ENCODE measurements around the gene SZT2.
"Not testable (repeated sequence)": the region's sequence is repeated elsewhere in the genome, so short reads cannot be mapped to it uniquely, and the experiment has no call there.

The SZT2 gene

DNA sequence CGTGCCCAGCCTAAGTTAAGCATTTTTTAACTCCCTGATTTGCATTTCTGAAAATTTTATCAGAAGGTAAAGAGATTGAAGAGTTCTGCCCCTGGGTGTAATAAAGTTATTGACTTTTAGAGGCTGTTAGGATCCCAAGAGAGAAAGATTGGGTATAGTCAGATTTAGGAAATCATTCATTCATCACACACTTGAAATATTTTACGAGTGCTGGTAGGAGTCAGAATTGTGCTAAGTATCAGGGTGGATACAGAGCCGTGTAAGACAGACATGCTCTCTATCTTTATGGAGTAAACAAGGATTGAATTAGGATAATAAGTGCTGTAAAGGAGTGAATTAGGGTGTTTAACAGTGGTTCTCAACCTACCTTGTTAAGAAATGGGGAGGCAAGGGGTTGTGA, 3.0 kb downstream of the SZT2 start:
- no peak for DNase-seq

DNA sequence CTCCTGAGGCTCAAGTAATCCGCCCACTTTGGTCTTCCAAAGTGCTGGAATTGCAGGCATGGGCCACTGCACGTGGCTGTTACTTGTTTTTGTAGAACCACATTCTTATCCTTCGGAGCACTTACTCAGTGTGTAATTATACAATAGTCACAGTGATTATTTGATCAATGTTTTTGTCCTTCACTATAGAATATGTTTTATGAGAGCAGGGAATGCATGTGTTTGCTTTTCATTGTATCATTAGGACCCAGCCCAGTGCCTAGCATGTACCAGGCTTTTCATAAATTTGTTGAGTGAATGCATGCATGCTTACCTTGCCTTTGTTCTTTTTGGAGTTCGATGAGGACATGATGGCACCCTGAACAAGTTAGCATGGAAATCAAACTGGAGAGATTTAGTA, 5.8 kb downstream of the SZT2 start:
- no peak for DNase-seq

DNA sequence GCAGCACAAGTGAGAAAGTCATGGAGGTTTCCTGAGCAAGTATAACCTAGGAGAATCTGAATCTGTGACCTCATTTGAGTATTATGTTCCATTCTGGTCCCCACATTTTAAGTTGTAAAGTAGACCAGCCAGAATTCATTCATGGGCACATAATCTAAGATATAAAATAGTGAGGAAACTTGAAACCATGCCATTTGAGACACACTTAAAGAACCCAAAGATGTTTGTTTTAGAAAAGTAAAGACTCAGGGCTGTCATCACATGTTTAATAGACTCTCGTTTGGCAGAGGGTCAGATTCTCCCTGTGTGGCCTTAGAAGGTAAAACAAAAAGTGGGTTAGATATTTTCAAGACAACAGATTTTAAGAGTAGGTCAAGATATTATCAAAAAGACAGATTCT, 6.4 kb downstream of the SZT2 start:
- DNase-seq = no peak

DNA sequence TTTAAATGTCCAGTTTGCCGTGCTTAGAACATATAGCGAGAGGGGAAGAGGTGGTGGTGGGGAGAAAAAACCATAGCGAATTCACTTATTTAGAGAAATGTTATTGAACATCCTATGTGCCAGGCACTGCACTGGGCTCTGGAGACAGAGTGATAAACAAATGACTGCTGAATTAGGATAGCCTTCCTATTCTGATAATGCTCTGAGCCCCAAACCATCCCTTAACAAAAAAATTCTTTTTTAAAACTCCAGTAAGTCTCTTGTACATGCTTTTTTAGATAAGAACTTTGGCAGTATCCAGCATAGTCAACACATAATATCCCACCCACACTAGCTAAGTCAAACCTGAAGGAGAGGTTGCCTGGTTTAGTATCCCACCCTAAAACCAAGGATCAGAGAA, 8.5 kb downstream of the SZT2 start:
- DNase-seq = no peak

DNA sequence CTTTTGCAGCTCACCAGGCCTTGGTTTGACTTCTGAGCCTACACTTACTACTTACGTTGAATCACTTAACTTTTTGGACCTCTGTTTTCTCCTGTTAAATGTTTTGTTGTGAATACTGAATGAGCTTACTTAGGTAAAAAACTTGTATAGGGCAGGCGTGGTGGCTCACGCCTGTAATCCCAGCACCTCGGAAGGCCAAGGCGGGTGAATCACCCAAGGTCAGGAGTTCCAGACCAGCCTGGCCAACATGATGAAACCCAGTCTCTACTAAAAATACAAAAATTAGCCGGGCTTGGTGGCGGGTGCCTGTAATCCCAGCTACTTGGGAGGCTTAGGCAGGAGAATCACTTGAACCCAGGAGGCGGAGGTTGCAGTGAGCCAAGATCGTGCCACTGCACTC, 10.7 kb downstream of the SZT2 start:
- DNase-seq = not testable (repeated sequence)

DNA sequence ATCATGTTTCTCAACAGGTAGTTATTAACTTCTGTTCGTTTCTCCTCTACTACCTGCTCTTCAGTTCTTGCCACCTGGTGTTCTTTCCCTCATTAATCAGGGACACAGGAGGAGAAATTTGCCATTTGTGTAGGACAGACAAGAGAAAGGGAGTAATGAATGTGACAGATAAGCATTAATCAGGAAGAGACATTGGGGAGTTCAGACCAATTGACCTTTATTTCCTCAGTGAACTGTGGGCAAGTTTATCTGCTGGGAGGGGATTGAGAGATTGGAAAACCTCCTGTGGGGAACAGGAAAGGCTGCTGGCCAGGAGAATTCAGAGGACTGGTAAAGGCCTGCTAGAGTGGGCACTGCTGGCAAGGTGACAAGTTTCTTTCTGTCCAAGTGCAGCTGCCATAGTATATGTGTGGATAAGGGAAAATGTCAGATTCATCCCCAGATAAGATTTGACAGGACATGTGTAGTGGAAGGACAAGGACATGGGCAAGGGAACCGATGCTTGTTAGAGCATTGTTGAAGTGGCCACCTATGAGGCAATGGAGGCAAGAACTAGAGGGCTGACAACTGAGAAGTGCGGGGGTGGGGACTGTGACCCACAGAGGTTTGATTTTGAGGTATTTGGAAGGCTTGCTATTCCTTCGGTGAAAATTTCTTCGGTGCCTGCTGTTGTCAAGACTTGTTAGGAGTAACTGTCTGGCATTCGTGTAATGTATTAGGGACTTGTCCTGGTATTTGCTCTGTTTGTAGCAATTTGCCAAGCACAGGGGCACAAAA, 12.6 kb downstream of the SZT2 start:
- DNase-seq = no peak

DNA sequence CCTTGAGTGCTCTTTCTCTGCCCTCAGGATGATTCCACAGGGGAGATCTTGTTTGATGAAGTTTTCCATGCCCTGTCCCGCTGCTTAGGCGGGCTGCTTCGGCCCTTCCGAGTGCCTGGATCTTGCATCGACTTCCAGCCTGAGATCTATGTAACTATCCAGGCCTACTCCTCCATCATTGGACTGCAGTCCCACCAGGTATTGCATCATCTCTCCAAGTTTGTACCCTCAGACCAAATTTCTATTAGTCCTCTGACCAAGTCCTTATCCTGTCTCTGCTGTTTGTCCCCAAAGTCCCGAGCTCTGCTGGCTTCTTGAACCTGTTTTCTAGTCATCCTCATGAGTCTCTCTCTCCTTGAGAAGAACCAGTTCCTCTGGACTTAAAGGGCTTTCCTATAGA, 14.7 kb downstream of the SZT2 start:
- DNase-seq = no peak

DNA sequence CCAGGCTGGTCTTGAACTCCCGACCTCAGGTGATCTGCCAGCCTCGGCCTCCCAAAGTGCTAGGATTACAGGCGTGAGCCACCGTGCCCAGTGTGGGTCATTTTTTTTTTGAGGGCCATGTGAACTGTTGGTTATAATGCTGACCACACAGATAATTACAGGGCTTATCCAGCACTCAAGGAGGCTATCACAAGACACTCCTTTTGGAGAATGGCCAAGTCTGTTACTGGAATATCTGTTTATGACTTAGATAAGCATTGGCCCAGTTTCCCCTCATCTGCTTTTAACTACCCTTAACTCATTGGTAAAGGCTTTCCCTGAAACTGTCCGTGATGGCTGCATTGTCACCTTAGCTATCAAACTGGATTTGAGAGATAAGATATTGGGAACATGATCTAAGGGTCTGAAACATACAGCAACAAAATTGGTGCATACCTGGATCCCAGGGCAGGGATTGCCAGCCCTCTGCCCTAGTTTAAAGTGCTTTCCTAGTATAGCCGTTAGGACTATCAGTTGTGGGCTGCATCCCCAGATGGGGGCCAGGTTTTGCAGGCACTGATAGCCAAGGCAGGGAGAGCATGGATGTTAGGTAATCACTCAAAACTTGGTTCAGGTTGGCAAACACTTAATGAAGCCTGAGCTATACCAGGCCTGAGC, 15.6 kb downstream of the SZT2 start:
- DNase-seq = no peak

DNA sequence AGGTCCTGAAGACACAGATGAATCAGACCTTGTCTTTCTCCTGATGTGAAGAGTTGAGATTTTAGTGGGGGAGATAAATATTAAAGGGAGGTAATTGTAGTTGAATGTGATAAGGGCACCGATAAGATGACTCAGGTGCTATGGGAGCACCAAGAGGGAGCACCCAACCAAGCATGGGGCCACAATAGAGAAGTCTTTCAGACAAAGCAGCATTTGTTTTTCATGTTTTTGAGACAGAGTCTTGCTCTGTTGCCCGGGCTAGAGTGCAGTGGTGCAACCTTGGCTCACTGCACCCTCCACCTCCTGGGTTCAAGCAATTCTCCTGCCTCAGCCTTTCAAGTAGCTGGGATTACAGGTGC, 16.2 kb downstream of the SZT2 start:
- DNase-seq = no peak

DNA sequence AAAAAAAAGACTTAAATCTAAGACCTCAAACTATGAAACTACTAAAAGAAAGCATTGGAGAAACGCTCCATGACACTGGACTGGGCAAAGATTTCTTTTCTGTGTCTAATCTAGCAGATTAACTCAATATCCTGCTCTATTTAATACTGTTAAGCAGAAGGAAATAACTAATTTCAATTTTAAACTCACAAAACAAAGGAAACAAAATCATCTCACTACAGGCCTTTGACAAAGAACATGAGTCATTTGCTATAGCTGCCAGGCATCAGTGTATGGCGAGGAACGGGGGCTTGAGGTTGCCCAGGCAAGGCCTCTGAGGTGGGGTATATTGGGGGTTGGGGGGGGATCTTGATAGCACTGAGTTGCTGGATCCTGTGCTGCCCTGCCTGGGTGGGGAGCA, 20.9 kb downstream of the SZT2 start:
- DNase-seq = no peak

DNA sequence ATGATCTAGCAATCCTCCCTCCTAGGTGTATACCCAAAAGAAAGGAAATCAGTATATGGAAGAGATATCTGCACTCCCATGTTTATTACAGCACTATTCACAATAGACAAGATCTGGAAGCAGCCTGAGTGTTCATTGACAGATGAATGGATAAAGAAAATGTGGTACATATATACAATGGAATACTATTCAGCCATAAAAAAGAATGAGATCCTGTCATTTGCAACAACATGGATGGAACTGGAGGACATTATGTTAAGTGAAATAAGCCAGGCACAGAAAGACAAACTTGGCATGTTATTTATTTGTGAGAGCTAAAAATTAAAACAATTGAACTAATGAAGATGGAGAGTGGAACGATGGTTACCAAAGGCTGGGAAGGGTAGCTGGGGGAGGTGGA, 23.7 kb downstream of the SZT2 start:
- not testable (repeated sequence) for DNase-seq

DNA sequence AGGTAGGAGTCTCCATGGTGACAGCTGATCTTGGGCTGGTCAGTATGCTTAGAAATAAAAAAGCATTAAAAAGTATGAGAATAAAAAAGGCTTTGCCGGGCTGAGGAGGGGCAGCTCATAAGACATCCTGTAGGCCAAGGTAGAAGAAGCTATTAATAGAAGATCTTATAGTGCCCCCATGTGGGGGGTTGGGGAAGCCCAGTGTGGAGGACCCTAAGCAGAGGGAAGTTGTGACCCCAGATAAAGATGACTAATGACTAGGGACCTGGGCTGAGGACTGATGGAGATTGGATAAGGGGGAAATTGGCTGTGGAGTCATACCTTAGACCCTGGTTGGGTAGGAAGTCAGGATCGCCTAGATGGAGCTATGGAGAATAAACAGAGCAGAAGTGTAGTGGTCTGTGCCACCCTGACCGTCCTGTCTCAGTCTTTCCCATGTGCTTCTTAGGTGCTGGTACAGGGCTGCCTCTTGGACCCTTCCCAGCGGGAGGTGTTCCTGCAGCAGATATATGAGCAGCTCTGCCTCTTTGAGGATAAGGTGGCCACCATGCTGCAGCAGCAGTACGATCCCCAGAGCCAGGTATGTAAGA, 25.0 kb downstream of the SZT2 start:
- DNase-seq = peak; percentile 41

DNA sequence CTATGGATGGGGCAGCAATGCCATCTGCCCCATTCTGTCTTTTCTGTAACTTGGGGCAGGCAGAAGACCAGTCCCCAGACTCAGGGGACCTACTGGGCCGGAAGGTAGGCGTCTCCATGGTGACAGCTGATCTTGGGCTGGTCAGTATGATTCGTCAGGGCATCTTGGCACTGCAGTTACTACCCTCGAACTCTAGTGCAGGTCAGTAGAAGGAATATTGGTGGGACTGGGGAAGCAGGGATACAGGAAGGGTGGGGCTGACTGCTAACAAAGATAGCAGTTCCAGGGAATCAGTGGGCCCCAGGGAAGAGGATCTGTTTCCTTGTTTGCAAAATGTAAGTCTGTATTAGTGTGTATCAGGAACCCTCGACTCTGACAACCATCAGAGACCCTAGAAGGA, 26.2 kb downstream of the SZT2 start:
- DNase-seq = no peak

DNA sequence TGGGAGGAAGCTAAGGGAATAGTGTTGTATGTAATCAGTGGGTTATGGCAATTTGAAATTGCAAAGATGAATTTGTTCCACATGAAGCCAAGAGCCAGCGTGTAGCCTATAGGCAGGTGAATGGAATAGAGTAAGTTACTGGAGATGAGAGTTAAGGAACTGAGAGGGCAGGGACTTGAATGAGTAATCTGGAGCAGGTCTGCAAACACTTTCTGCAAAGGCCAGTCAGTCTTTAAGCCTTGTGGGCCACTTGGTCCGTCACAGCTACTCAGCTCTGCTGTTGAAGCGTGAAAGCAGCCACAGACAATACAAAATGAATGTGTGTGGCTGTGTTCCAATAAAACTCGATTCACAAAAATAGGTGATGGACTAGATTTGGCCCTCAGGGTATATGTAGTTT, 29.2 kb downstream of the SZT2 start:
- no peak for DNase-seq

DNA sequence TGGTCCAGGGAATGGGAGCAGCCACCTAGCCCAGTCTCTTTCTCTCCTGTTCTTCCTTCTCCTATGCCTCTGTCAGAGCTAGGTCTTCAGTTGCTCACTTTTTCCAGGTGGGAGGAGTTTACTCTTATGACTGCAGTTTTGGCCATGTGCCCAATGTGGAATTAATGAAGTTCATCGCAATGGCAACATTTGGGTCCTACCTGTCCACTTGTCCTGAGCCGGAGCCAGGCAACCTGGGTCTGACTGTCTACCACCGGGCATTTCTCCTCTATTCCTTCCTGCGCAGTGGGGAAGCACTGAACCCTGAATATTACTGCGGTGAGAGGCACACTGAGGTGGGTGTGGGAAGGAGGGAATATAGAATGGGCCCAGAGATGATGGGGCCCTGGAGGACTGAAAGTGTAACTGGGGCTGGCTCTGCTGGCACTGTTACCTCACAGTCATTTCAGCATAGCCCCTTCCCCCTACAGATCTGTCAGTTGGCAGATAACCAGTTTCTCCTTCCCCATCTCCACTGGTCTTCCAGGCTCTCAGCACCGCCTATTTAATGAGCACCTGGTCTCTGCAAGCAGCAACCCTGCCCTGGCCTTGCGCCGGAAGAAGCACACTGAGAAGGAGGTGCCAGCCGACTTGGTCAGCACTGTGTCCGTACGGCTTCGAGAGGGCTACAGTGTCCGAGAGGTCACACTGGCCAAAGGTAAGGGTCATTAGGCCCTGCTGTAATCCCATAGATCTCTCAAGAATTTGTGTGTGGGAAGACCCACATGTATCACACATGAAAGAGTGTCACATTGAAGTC, 30.1 kb downstream of the SZT2 start:
- no peak for DNase-seq

DNA sequence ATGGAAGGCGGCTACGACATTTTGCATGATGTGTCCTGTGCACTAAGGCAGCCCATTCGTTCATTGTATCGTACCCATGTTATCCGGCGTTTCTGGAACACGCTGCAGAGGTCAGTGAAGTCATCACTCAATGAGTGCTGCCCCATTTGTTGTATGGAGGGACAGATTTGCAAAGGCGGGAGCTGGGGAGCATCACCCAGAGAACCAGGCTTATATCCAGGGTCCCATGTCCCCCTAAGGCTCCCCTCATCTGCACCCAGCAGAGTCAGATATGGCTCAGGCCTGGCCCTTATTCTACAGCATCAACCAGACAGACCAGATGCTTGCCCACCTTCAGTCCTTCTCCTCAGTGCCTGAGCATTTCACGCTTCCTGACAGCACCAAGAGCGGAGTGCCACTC, 31.2 kb downstream of the SZT2 start:
- no peak for DNase-seq

DNA sequence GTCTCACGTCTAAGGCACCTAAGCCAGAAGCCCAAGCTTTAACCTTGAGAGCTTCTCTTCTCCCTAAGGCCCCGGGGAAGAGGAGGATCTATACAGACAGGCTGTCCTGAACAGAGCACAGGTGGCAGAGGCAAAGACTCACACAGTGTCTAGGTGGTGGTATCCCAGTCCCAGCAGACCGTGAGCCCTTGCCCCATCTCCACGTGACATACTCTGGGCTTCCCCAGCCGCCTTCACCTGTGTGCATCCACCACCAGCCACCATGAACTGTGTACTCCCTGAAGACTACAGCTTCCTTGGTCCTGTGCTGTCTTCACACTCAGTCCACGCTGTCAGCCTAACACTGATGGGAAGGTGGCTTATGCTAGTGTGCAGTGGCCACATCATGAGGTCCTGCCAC, 31.7 kb downstream of the SZT2 start:
- no peak for DNase-seq

DNA sequence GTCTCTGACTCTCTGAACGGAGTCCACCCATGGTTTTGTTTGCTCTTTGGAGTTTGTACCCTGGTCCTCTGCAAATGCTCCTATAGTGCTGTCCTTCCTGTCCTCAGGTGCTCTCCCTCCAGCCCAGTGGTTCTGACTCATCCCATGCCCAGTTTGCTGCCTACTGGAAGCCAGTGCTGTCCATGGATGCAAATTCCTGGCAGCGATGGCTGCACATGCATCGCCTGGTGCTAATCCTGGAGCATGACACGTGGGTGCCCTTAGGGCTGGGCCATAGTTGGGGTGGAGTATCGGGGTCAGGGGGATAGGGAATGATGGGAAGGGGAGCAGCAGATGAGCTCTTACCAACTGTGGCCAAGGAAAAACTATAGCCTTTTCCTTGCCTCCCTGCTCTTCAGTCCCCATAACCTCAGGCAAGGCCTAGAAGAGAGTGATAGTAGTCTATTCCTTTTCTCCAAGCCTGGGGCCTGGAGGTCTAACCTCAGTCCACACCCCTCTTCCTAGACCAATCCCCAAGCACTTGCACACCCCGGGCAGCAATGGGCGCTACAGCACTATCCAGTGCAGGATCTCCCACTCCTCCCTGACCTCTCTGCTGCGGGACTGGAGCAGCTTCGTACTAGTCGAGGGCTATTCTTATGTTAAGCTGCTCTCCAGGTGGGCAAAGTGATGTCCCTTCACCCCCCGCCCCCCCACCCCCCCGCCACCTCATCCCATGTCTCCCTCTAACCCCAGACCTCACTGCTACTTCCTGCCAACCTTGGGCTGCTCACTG, 32.5 kb downstream of the SZT2 start:
- no peak for DNase-seq

DNA sequence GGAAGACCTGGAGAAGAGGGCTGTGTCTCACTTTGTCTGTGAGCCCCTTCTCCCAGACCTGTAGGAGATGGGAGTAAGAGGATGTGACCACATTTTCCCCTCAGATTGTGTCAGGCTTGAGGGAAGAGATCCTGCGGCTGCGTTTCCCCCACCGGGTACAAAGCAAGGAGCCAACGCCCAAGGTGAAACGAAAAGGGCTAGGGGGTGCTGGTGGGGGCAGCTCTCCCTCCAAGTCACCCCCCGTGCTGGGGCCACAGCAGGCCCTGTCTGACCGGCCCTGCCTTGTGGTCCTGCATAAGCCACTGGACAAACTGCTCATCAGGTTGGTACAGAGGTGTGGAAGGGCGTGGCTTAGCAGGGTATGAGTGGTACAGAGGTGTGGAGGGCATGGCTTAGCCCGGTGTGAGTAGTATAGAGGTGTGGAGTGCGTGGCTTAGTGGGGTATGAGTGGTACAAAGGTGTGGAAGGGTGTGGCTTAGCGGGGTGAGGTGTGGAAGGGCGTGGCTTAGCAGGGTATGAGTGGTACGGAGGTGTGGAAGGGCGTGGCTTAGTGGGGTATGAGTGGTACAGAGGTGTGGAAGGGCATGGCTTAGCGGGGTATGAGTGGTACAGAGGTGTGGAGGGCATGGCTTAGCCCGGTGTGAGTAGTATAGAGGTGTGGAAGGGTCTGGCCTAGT, 33.4 kb downstream of the SZT2 start:
- DNase-seq = no peak

DNA sequence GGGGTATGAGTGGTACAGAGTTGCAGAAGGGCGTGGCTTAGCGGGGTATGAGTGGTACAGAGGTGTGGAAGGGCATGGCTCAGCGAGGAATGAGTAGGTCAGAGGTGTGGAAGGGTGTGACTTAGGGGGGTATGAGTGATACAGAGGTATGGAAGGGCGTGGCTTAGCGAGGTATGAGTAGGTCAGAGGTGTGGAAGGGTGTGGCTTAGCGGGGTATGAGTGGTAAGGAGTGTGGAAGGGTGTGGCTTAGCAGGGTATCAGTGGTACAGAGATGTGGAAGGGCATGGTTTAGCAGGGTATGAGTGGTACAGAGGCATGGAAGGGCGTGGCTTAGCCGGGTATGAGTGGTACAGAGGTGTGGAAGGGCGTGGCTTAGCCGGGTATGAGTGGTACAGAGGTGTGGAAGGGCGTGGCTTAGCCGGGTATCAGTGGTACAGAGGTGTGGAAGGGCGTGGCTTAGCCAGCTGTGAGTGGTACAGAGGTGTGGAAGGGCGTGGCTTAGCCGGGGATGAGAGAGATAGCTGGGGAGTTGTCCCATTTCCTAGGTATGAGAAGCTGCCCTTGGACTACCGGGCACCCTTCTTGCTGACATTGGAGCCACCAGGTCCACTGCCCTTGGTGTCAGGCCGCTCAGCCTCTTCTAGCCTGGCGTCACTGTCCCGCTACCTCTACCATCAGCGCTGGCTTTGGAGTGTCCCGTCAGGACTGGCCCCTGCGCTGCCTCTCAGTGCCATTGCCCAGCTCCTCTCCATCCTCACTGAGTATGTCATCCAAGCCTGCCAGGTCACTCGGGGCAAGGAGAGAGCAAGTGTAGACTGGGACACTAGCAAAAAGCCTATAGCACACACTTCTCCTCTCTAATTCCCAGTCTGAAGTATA, 34.2 kb downstream of the SZT2 start:
- no peak for DNase-seq

DNA sequence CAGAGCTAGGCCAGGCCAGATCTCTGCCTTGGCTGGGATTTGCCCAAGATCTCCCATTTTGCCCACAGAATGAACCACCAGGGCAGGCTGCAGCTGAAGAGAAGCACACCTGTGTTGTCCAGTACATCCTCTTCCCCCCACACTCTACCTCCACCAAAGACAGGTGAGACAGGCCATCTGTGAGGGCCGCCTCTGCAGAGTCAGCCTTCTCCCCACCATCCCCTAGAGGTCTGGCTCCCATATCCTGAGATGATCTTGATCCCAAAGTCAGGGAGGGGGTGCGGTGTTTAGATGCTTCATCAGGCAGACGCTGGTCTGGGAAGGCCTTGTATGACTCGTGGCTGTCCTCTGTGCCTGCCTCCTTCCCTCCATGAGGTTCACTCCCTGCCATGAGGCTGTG, 35.3 kb downstream of the SZT2 start:
- no peak for DNase-seq
